ENCODE results near the gene PTGFRN.
"Not testable (repeated sequence)": the region's sequence is repeated elsewhere in the genome, so short reads cannot be mapped to it uniquely, and the experiment has no call there.

DNA sequence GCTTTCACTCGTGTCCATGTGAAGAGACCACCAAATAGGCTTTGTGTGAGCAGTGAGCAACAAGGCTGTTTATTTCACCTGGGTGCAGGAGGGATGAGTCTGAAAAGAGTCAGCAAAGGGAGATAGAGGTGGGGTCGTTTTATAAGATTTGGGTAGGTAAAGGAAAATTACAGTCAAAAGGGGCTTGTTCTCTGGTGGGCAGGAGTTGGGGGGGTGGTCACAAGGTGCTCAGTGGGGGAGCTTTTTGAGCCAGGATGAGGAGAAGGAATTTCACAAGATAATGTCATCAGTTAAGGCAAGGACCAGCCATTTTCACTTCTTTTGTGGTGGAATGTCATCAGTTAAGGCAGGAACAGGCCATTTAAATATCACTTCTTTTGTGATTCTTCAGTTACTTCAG is 49.5 kb upstream of the PTGFRN start:
- TF ChIP-seq POLR2A (IDR thresholded peaks at IDR 0.05), result not testable (repeated sequence)
- TF ChIP-seq, protein P1, sequence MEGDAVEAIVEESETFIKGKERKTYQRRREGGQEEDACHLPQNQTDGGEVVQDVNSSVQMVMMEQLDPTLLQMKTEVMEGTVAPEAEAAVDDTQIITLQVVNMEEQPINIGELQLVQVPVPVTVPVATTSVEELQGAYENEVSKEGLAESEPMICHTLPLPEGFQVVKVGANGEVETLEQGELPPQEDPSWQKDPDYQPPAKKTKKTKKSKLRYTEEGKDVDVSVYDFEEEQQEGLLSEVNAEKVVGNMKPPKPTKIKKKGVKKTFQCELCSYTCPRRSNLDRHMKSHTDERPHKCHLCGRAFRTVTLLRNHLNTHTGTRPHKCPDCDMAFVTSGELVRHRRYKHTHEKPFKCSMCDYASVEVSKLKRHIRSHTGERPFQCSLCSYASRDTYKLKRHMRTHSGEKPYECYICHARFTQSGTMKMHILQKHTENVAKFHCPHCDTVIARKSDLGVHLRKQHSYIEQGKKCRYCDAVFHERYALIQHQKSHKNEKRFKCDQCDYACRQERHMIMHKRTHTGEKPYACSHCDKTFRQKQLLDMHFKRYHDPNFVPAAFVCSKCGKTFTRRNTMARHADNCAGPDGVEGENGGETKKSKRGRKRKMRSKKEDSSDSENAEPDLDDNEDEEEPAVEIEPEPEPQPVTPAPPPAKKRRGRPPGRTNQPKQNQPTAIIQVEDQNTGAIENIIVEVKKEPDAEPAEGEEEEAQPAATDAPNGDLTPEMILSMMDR (IDR thresholded peaks at IDR 0.05), result not testable (repeated sequence)

All from esophagus squamous epithelium (tissue), 4 donors.